K562 (cell line): ENCODE results near the gene TMEM79. TPM values are rescaled to one million over a fixed set of nuclear protein-coding genes. Genes with fewer than 3 reads are reported as not detected.

ENCODE experiments used
- HOMEZ ChIP-seq: fragments of 250-450 bp; sonication (Bioruptor Pico); IDR thresholded peaks from 2 replicates; pipeline ENCODE4 v1.4.0; 2020; ENCODE audit warnings: mild to moderate bottlenecking, moderate library complexity
- JUND ChIP-seq, 2 experiments: IDR thresholded peaks; 2 replicates in 1 of 2; 3 replicates in 1 of 2; pipeline ENCODE4 v1.6.1; 2011; ENCODE audit warnings: borderline replicate concordance in 2 of 2, low read depth in 2 of 2, low read length in 2 of 2, improper control_type of control experiment in 1 of 2, missing biosample characterization in 1 of 2, missing genetic modification characterization in 1 of 2, missing genetic modification reagents in 1 of 2
- LARP7 ChIP-seq: fragments of 450-650 bp; IDR thresholded peaks from 2 replicates; pipeline ENCODE4 v1.6.1; 2016
- MTA1 ChIP-seq: fragments of 450-650 bp; IDR thresholded peaks from 2 replicates; pipeline ENCODE4 v1.6.1; 2017; ENCODE audit warnings: borderline replicate concordance
- NCOA1 ChIP-seq: fragments of 450-650 bp; IDR thresholded peaks from 2 replicates; pipeline ENCODE4 v1.6.1; 2016; ENCODE audit warnings: low read depth
- NKRF ChIP-seq: fragments of 450-650 bp; IDR thresholded peaks from 2 replicates; pipeline ENCODE4 v1.6.1; 2016; ENCODE audit warnings: borderline replicate concordance
- POLR2G ChIP-seq: fragments of 200-400 bp; formaldehyde crosslinking; IDR thresholded peaks from 2 replicates; pipeline ENCODE4 v1.6.1; 2017; ENCODE audit warnings: low read depth, mild to moderate bottlenecking, antibody characterized with exemption, low read length, moderate library complexity
- SRSF1 ChIP-seq: fragments of 200-400 bp; formaldehyde crosslinking; IDR thresholded peaks from 2 replicates; pipeline ENCODE4 v1.6.1; 2017; ENCODE audit warnings: mild to moderate bottlenecking, low read depth, low read length, moderate library complexity
- TRIM25 ChIP-seq: fragments of 450-650 bp; IDR thresholded peaks from 2 replicates; pipeline ENCODE4 v1.7.0; 2016; ENCODE audit warnings: borderline replicate concordance
- ZBTB7A ChIP-seq: IDR thresholded peaks from 2 replicates; pipeline ENCODE4 v1.6.1; 2011; ENCODE audit warnings: low read depth, mild to moderate bottlenecking, low read length, moderate library complexity, borderline replicate concordance; ENCODE audit not compliant: control insufficient read depth
- ZNF263 ChIP-seq: sonication (generic); formaldehyde crosslinking; IDR thresholded peaks from 2 replicates; pipeline ENCODE4 v1.8.0; 2022; ENCODE audit warnings: mild to moderate bottlenecking, missing genetic modification reagents, borderline replicate concordance
- ZNF764 ChIP-seq: fragments of 250-450 bp; sonication (Bioruptor Pico); IDR thresholded peaks from 2 replicates; pipeline ENCODE4 v1.4.0; 2020; ENCODE audit warnings: low read depth, mild to moderate bottlenecking, moderate library complexity
- polyA plus RNA-seq, 8 experiments: library from polyadenylated mRNA; depleted of rRNA in 4 of 8; stranded (reverse) in 5 of 8; unstranded in 3 of 8; fragments of >200 nt; fragmentation: Nextera tagmentation in 2 of 8; fragmentation: Illumina TruSeq in 1 of 8; extraction: Ambion mirVana in 2 of 8; extraction: Trizol in 1 of 8; gene quantifications; 2 replicates each; pipeline versions ENCODE4 v1.2.1 to v1.2.3, GENCODE V29; 2011 to 2014; ENCODE audit warnings: inconsistent platforms in 1 of 8, missing spikeins in 1 of 8
- total RNA-seq, 7 experiments: library from RNA; depleted of rRNA in 6 of 7; stranded (reverse); fragments of >200 nt in 6 of 7; fragmentation: Illumina TruSeq in 2 of 7; extraction: Trizol in 2 of 7; gene quantifications; 2 replicates each; pipeline versions ENCODE4 v1.2.1 to v1.2.3, GENCODE V29; 2011 to 2021; ENCODE audit warnings: low replicate concordance in 1 of 7

TMEM79 gene
- total and polyA plus RNA-seq, 9 of the 15 experiments (the other 6 are each of a cell fraction or from before 2014, with no cell fraction given): 0.69 to 6.8 (median 4.0) TPM

GRCh38 chr1:156281693-156282478 is 2.2 kb upstream of the TMEM79 start (continued):
- TF ChIP-seq HOMEZ (no peak), MTA1 (peak; percentile 48; the same call in 1 of the 2 replicates), ZNF263 (0 out of 2 replicates have a peak, but pooled peaks have one; percentile 4), ZNF764 (CRISPR knock-in tag) (no peak), TRIM25 (peak; percentile 91; the same call in 1 of the 2 replicates), JUND (IDR thresholded peaks at IDR 0.05; ENCODE audit: borderline replicate concordance, low read depth, low read length) (no peak), JUND (tag; IDR thresholded peaks at IDR 0.05; ENCODE audit: borderline replicate concordance, low read depth, low read length) (no peak), ZBTB7A (peak; percentile 44; the same call in 1 of the 2 replicates), LARP7 (peak; percentile 45; the same call in 1 of the 2 replicates), POLR2G (no peak), SRSF1 (no peak), NKRF (peak; percentile 86; the same call in 1 of the 2 replicates), NCOA1 (0 out of 2 replicates have a peak, but pooled peaks have one; percentile 36)
